A673 (cell line): ENCODE data around the gene DNHD1.

Source experiments
- CTCF ChIP-seq: fragments of 300-800, 200-600 bp; sonication (generic); conservative IDR thresholded peaks from 2 replicates; pipeline ENCODE4 v1.5.1; 2017; ENCODE audit warnings: low read depth, mild to moderate bottlenecking, antibody characterized with exemption, low read length, moderate library complexity, mixed read lengths
- EZH2 ChIP-seq: fragments of 200-600 bp; sonication (generic); IDR thresholded peaks from 2 replicates; pipeline ENCODE4 v1.6.1; 2017; ENCODE audit warnings: borderline replicate concordance, low read depth, mild to moderate bottlenecking, mixed read lengths, antibody characterized with exemption, low read length; ENCODE audit not compliant: poor library complexity, severe bottlenecking

- TF ChIP-seq CTCF (no peak), EZH2 (no peak)
These were observed 62.3 kb downstream of the DNHD1 start for GRCh38 chr11:6559369-6559768.
